HepG2 (cell line): ENCODE measurements around the gene IQCE. TPM values are rescaled to one million over a fixed set of nuclear protein-coding genes. Genes with fewer than 3 reads are reported as not detected.
A peak's percentile ranks its signal among the peaks of the same experiment; 100 is the strongest.

Experiments used
- BCL6 ChIP-seq: IDR thresholded peaks from 2 replicates; pipeline ENCODE4 v1.6.1; 2016; ENCODE audit warnings: missing genetic modification reagents, missing compliant biosample characterization
- CHCHD3 ChIP-seq: sonication (generic); formaldehyde crosslinking; IDR thresholded peaks from 2 replicates; pipeline ENCODE4 v1.8.0; 2022; ENCODE audit warnings: mild to moderate bottlenecking, missing genetic modification reagents, moderate library complexity
- CREB3 ChIP-seq: sonication (generic); formaldehyde crosslinking; IDR thresholded peaks from 2 replicates; pipeline ENCODE4 v1.5.0; 2020; ENCODE audit warnings: missing genetic modification reagents
- E2F2 ChIP-seq: sonication (generic); formaldehyde crosslinking; IDR thresholded peaks from 2 replicates; pipeline ENCODE4 v1.4.0; 2020; ENCODE audit warnings: missing genetic modification reagents, borderline replicate concordance
- FOXO4 ChIP-seq: sonication (generic); formaldehyde crosslinking; conservative IDR thresholded peaks from 2 replicates; pipeline ENCODE4 v1.8.1; 2023; ENCODE audit warnings: missing genetic modification reagents
- FUBP1 ChIP-seq: sonication (generic); formaldehyde crosslinking; IDR thresholded peaks from 2 replicates; pipeline ENCODE4 v1.5.1; 2020; ENCODE audit warnings: missing genetic modification reagents, mild to moderate bottlenecking, borderline replicate concordance
- HCFC1 ChIP-seq: fragments of 150-350 bp; IDR thresholded peaks from 2 replicates; pipeline ENCODE4 v1.6.1; 2014; ENCODE audit warnings: low read depth, low read length
- IRX3 ChIP-seq: sonication (generic); formaldehyde crosslinking; IDR thresholded peaks from 2 replicates; pipeline ENCODE4 v1.8.1; 2023; ENCODE audit warnings: mild to moderate bottlenecking, low read depth, missing genetic modification reagents, borderline replicate concordance
- KLF16 ChIP-seq, 2 experiments: sonication (generic) in 1 of 2; formaldehyde crosslinking in 1 of 2; IDR thresholded peaks; 2 replicates each; pipeline versions ENCODE4 v1.6.1 to v1.8.0; 2016 to 2023; ENCODE audit warnings: missing genetic modification reagents in 2 of 2, missing compliant biosample characterization in 1 of 2
- MBNL3 ChIP-seq: fragments of 250-450 bp; sonication (Bioruptor Pico); conservative IDR thresholded peaks from 2 replicates; pipeline ENCODE4 v1.8.0; 2022; ENCODE audit warnings: mild to moderate bottlenecking, inconsistent platforms
- PHF21A ChIP-seq: sonication (generic); formaldehyde crosslinking; IDR thresholded peaks from 2 replicates; pipeline ENCODE4 v1.5.0; 2020; ENCODE audit warnings: mild to moderate bottlenecking, missing genetic modification reagents
- RARG ChIP-seq: sonication (generic); formaldehyde crosslinking; IDR thresholded peaks from 2 replicates; pipeline ENCODE4 v1.4.0; 2020; ENCODE audit warnings: low read depth, mild to moderate bottlenecking, missing genetic modification reagents
- SP5 ChIP-seq: IDR thresholded peaks from 2 replicates; pipeline ENCODE4 v1.6.1; 2016; ENCODE audit warnings: low read depth, borderline replicate concordance
- SRSF4 ChIP-seq: fragments of 200-400 bp; formaldehyde crosslinking; IDR thresholded peaks from one replicate; pipeline ENCODE4 v1.6.1; 2018; ENCODE audit warnings: mild to moderate bottlenecking, low read depth, low read length, moderate library complexity; ENCODE audit not compliant: poor library complexity, severe bottlenecking
- ZMYM4 ChIP-seq: sonication (generic); formaldehyde crosslinking; IDR thresholded peaks from 2 replicates; pipeline ENCODE4 v1.8.1; 2023; ENCODE audit warnings: mild to moderate bottlenecking, missing genetic modification reagents
- ZNF17 ChIP-seq: sonication (generic); formaldehyde crosslinking; IDR thresholded peaks from 2 replicates; pipeline ENCODE4 v1.5.0; 2020; ENCODE audit warnings: mild to moderate bottlenecking, missing genetic modification reagents
- ZNF317 ChIP-seq: sonication (generic); formaldehyde crosslinking; IDR thresholded peaks from 2 replicates; pipeline ENCODE4 v1.5.0; 2020; ENCODE audit warnings: mild to moderate bottlenecking, missing genetic modification reagents
- ZNF83 ChIP-seq: sonication (generic); formaldehyde crosslinking; IDR thresholded peaks from 2 replicates; pipeline ENCODE4 v1.4.0; 2020; ENCODE audit warnings: missing genetic modification reagents, mild to moderate bottlenecking, borderline replicate concordance
- ZSCAN9 ChIP-seq: IDR thresholded peaks from 2 replicates; pipeline ENCODE4 v1.6.1; 2016; ENCODE audit warnings: borderline replicate concordance
- polyA plus RNA-seq, 8 experiments: library from polyadenylated mRNA; depleted of rRNA in 3 of 8; stranded (reverse) in 7 of 8; unstranded in 1 of 8; fragments of >200 nt; fragmentation: Illumina TruSeq in 4 of 8; extraction: Trizol in 4 of 8; gene quantifications; 2 replicates each; pipeline versions ENCODE4 v1.2.1 to v1.2.3, GENCODE V29; 2011 to 2016; ENCODE audit warnings: low read depth in 4 of 8, missing spikeins in 1 of 8, mixed read lengths in 1 of 8; ENCODE audit not compliant: insufficient read depth in 1 of 8
- total RNA-seq, 5 experiments: library from RNA; depleted of rRNA; stranded (reverse); fragments of >200 nt; fragmentation: Illumina TruSeq; extraction: Trizol; gene quantifications; 2 replicates each; pipeline ENCODE4 v1.2.3, GENCODE V29; 2016; ENCODE audit warnings: low read depth in 1 of 5

IQCE gene
- total and polyA plus RNA-seq, 2 of the 13 experiments (the other 11 are each of a cell fraction or from before 2014, with no cell fraction given): 1.5 to 2.5 TPM

- TF ChIP-seq ZMYM4 (CRISPR knock-in tag) (no peak), BCL6 (peak; percentile 82), ZSCAN9 (CRISPR knock-in tag) (peak; percentile 56; the same call in 1 of the 2 replicates), E2F2 (CRISPR knock-in tag) (no peak), FUBP1 (CRISPR knock-in tag) (no peak), FOXO4 (no peak), ZNF17 (no peak), CREB3 (CRISPR knock-in tag) (no peak), CHCHD3 (CRISPR knock-in tag) (no peak), ZNF317 (0 out of 2 replicates have a peak, but pooled peaks have one; percentile 51), MBNL3 (CRISPR knock-in tag) (no peak), PHF21A (CRISPR knock-in tag) (peak; percentile 88), SRSF4 (no peak), IRX3 (CRISPR knock-in tag) (no peak), ZNF83 (CRISPR knock-in tag) (no peak), HCFC1 (no peak), KLF16 (CRISPR knock-in tag; IDR thresholded peaks at IDR 0.05) (peak in 1 of 2 experiments; percentile 51; a peak in 1 of 4 replicates), SP5 (CRISPR knock-in tag) (peak; percentile 43; the same call in 1 of the 2 replicates), RARG (CRISPR knock-in tag) (no peak)
These were observed 82.9 kb downstream of the IQCE start (continued) for GRCh38 chr7:2641406-2642393.
